Neural cell (in vitro differentiated cells): ENCODE data around the gene PSEN1. TPM values are rescaled to one million over a fixed set of nuclear protein-coding genes. Genes with fewer than 3 reads are reported as not detected.

Source experiments
- H2AFZ ChIP-seq: fragments of 200-600, 300-800 bp; sonication (generic), shearing (Covaris generic); 2 replicates; pipeline ENCODE4 v1.6.0; 2014; ENCODE audit warnings: low read depth, mild to moderate bottlenecking, antibody characterized with exemption, low read length, moderate library complexity
- H3F3A ChIP-seq: fragments of 200-600 bp; shearing (Covaris generic); 2 replicates; pipeline ENCODE4 v1.6.1; 2016; ENCODE audit warnings: mild to moderate bottlenecking, moderate library complexity, mixed read lengths, antibody characterized with exemption, low read length; ENCODE audit not compliant: insufficient read depth, poor library complexity, severe bottlenecking
- H3K27ac ChIP-seq: fragments of 200-600, 300-800 bp; sonication (generic), shearing (Covaris generic); 2 replicates; pipeline ENCODE4 v1.5.1; 2014; ENCODE audit warnings: mild to moderate bottlenecking, low read length, moderate library complexity
- H3K27me3 ChIP-seq: fragments of 300-800, 200-600 bp; sonication (generic), shearing (Covaris generic); 2 replicates; pipeline ENCODE4 v1.6.0; 2014; ENCODE audit warnings: mild to moderate bottlenecking, low read depth, low read length, moderate library complexity; ENCODE audit not compliant: insufficient read depth
- H3K36me3 ChIP-seq: fragments of 300-800, 200-600 bp; sonication (generic), shearing (Covaris generic); 2 replicates; pipeline ENCODE4 v1.5.1; 2014; ENCODE audit warnings: mild to moderate bottlenecking, antibody characterized with exemption, low read length, moderate library complexity; ENCODE audit not compliant: insufficient read depth
- H3K4me2 ChIP-seq: fragments of 300-800, 200-600 bp; sonication (generic), shearing (Covaris generic); 2 replicates; pipeline ENCODE4 v1.6.0; 2014; ENCODE audit warnings: mild to moderate bottlenecking, low read length
- H3K4me3 ChIP-seq: fragments of 300-800, 200-600 bp; sonication (generic), shearing (Covaris generic); 2 replicates; pipeline ENCODE4 v1.5.1; 2014; ENCODE audit warnings: mild to moderate bottlenecking, low read length, moderate library complexity
- H3K79me2 ChIP-seq: fragments of 200-600 bp; shearing (Covaris generic); replicated peaks from 2 replicates; pipeline ENCODE4 v1.6.0; 2014; ENCODE audit warnings: mild to moderate bottlenecking, low read length, moderate library complexity; ENCODE audit not compliant: insufficient read depth
- H3K9ac ChIP-seq: fragments of 300-800, 200-600 bp; sonication (generic), shearing (Covaris generic); 2 replicates; pipeline ENCODE4 v1.6.1; 2016; ENCODE audit warnings: mild to moderate bottlenecking, low read length, mixed read lengths
- H3K9me2 ChIP-seq: fragments of 200-600 bp; shearing (Covaris generic); 2 replicates; pipeline ENCODE4 v1.6.1; 2016; ENCODE audit warnings: mild to moderate bottlenecking, low read length, mixed read lengths; ENCODE audit not compliant: insufficient read depth
- H3K9me3 ChIP-seq: fragments of 200-600, 300-800 bp; sonication (generic), shearing (Covaris generic); 2 replicates; pipeline ENCODE4 v1.6.1; 2016; ENCODE audit warnings: mild to moderate bottlenecking, mixed run types, low read length, moderate library complexity, mixed read lengths
- H4K20me1 ChIP-seq: fragments of 200-600 bp; shearing (Covaris generic); 2 replicates; pipeline ENCODE4 v1.6.1; 2016; ENCODE audit warnings: mild to moderate bottlenecking, mixed run types; ENCODE audit not compliant: insufficient read depth
- CTCF ChIP-seq: fragments of 450-650 bp; IDR thresholded peaks from 2 replicates; pipeline ENCODE4 v1.5.1; 2014; ENCODE audit warnings: antibody characterized with exemption, mild to moderate bottlenecking, moderate library complexity; ENCODE audit not compliant: poor library complexity, severe bottlenecking
- EP300 ChIP-seq: fragments of 450-650 bp; conservative IDR thresholded peaks from 2 replicates; pipeline ENCODE4 v1.6.1; 2014; ENCODE audit warnings: antibody characterized with exemption, mild to moderate bottlenecking, moderate library complexity; ENCODE audit not compliant: poor library complexity, severe bottlenecking
- EZH2 ChIP-seq: fragments of 200-600, 300-800 bp; shearing (Covaris generic), sonication (generic); IDR thresholded peaks from 2 replicates; pipeline ENCODE4 v1.6.1; 2014; ENCODE audit warnings: antibody characterized with exemption, low read length, borderline replicate concordance, mild to moderate bottlenecking; ENCODE audit not compliant: insufficient read depth, poor library complexity, severe bottlenecking
- MXI1 ChIP-seq: fragments of 450-650 bp; conservative IDR thresholded peaks from 2 replicates; pipeline ENCODE4 v1.6.1; 2014; ENCODE audit warnings: antibody characterized with exemption, mild to moderate bottlenecking; ENCODE audit not compliant: poor library complexity, severe bottlenecking
- POLR2AphosphoS5 ChIP-seq: IDR thresholded peaks from 2 replicates; pipeline ENCODE4 v1.6.1; 2012
- RAD21 ChIP-seq: fragments of 450-650 bp; conservative IDR thresholded peaks from 2 replicates; pipeline ENCODE4 v1.6.1; 2014; ENCODE audit warnings: antibody characterized with exemption, mild to moderate bottlenecking, moderate library complexity
- REST ChIP-seq: IDR thresholded peaks from 2 replicates; pipeline ENCODE4 v1.6.1; 2012; ENCODE audit warnings: borderline replicate concordance
- SMC3 ChIP-seq: fragments of 450-650 bp; conservative IDR thresholded peaks from 2 replicates; pipeline ENCODE4 v1.6.1; 2014; ENCODE audit warnings: antibody characterized with exemption, mild to moderate bottlenecking, moderate library complexity; ENCODE audit not compliant: poor library complexity
- TAF1 ChIP-seq: IDR thresholded peaks from 2 replicates; pipeline ENCODE4 v1.6.1; 2012; ENCODE audit warnings: low read depth
- polyA plus RNA-seq: library from polyadenylated mRNA; depleted of rRNA; stranded (reverse); fragments of >200 nt; gene quantifications from 2 replicates; pipeline ENCODE4 v1.2.3, GENCODE V29; 2014

The PSEN1 gene
- polyA plus RNA-seq, 1 donor from 2014 or later: 40.3 TPM

- Histone ChIP-seq H2AFZ (no peak overlapping the region), H3K9me3 (no peaks in the 10 kb centered on the region), H3K27ac (no peak overlapping the region), H3F3A (no peaks in the 10 kb centered on the region), H4K20me1 (no peaks in the 10 kb centered on the region), H3K27me3 (no peaks in the 10 kb centered on the region), H3K4me3 (no peak overlapping the region), H3K79me2 (no peaks in the 10 kb centered on the region), H3K9me2 (no peaks in the 10 kb centered on the region), H3K4me2 (no peak overlapping the region), H3K36me3 (no peaks in the 10 kb centered on the region), H3K9ac (no peak overlapping the region)
- no peak for TF ChIP-seq MXI1
- no peak for TF ChIP-seq EP300
- TF ChIP-seq RAD21: no peak
- TF ChIP-seq CTCF: no peak
- no peak for TF ChIP-seq SMC3
- no peak for TF ChIP-seq TAF1
- TF ChIP-seq EZH2: no peak
- TF ChIP-seq REST: no peak
- no peak for TF ChIP-seq POLR2AphosphoS5
These were observed 85.6 kb downstream of the PSEN1 start for GRCh38 chr14:73221945-73222344.

GRCh38 chr14:73223049-73223448 lies 86.7 kb downstream of the PSEN1 start:
- no peaks in the 10 kb centered on the region for H3K36me3 ChIP-seq
- no peaks in the 10 kb centered on the region for H4K20me1 ChIP-seq
- no peaks in the 10 kb centered on the region for H3F3A ChIP-seq
- TF ChIP-seq POLR2AphosphoS5: no peak
- no peak for TF ChIP-seq EZH2
- TF ChIP-seq CTCF: peak; percentile 33
- peak; percentile 47 for TF ChIP-seq SMC3
- TF ChIP-seq MXI1: no peak
- peak; percentile 28 for TF ChIP-seq RAD21
- TF ChIP-seq REST: no peak
- peak; percentile 17 for TF ChIP-seq EP300
- no peak for TF ChIP-seq TAF1
- H3K4me3 ChIP-seq: no peak overlapping the region
- H3K27ac ChIP-seq: no peak overlapping the region
- no peak overlapping the region for H2AFZ ChIP-seq
- H3K79me2 ChIP-seq: no peaks in the 10 kb centered on the region
- H3K9me3 ChIP-seq: no peaks in the 10 kb centered on the region
- no peaks in the 10 kb centered on the region for H3K9me2 ChIP-seq
- no peak overlapping the region for H3K9ac ChIP-seq
- no peak overlapping the region for H3K4me2 ChIP-seq
- H3K27me3 ChIP-seq: no peaks in the 10 kb centered on the region
